Parathyroid adenoma (tissue), 2 donors: ENCODE measurements around the gene DEFB113.

Source experiments
- H2AFZ ChIP-seq: fragments of 300-600 bp; sonication (generic); one replicate; pipeline ENCODE4 v1.7.0; 2017; ENCODE audit warnings: antibody characterized with exemption, mild to moderate bottlenecking
- H3K27ac ChIP-seq: fragments of 300-600 bp; sonication (generic); one replicate; pipeline ENCODE4 v1.7.0; 2017
- H3K27me3 ChIP-seq: fragments of 300-600 bp; sonication (generic); one replicate; pipeline ENCODE4 v1.7.0; 2017; ENCODE audit warnings: low read length; ENCODE audit not compliant: control insufficient read depth, insufficient read depth
- H3K36me3 ChIP-seq: fragments of 300-600 bp; sonication (generic); one replicate; pipeline ENCODE4 v1.7.0; 2017; ENCODE audit warnings: low read length; ENCODE audit not compliant: control insufficient read depth, insufficient read depth
- H3K4me1 ChIP-seq: fragments of 300-600 bp; sonication (generic); one replicate; pipeline ENCODE4 v1.7.0; 2017; ENCODE audit warnings: control low read depth
- H3K4me2 ChIP-seq: fragments of 300-600 bp; sonication (generic); one replicate; pipeline ENCODE4 v1.7.0; 2017; ENCODE audit warnings: low read length
- H3K4me3 ChIP-seq: fragments of 300-600 bp; sonication (generic); one replicate; pipeline ENCODE4 v1.7.0; 2017; ENCODE audit warnings: low read depth, low read length
- H3K79me2 ChIP-seq: fragments of 300-600 bp; sonication (generic); one replicate; pipeline ENCODE4 v1.7.0; 2017; ENCODE audit warnings: control low read depth
- H3K9ac ChIP-seq: fragments of 300-600 bp; sonication (generic); one replicate; pipeline ENCODE4 v1.7.0; 2017; ENCODE audit warnings: mild to moderate bottlenecking
- H3K9me3 ChIP-seq: fragments of 300-600 bp; sonication (generic); one replicate; pipeline ENCODE4 v1.7.0; 2017; ENCODE audit warnings: low read length; ENCODE audit not compliant: control insufficient read depth
- CTCF ChIP-seq: fragments of 300-600 bp; sonication (generic); IDR thresholded peaks from one replicate; pipeline ENCODE4 v1.7.0; 2017; ENCODE audit warnings: antibody characterized with exemption, mild to moderate bottlenecking
- donor health status: primary hyperparathyroidism.

DEFB113 gene

GRCh38 chr6:49918787-49919186 is 50.6 kb downstream of the DEFB113 start:
- Histone ChIP-seq H3K36me3 (no peaks in the 10 kb centered on the region), H3K27me3 (no peaks in the 10 kb centered on the region), H3K4me1 (no peaks in the 10 kb centered on the region), H3K27ac (no peak overlapping the region), H3K9ac (no peak overlapping the region), H3K4me2 (no peak overlapping the region), H3K9me3 (no peaks in the 10 kb centered on the region), H2AFZ (no peak overlapping the region), H3K79me2 (no peaks in the 10 kb centered on the region), H3K4me3 (no peak overlapping the region)
- TF ChIP-seq CTCF = no peak
